Measurements from ENCODE around the gene NOS3.

NOS3 gene

DNA sequence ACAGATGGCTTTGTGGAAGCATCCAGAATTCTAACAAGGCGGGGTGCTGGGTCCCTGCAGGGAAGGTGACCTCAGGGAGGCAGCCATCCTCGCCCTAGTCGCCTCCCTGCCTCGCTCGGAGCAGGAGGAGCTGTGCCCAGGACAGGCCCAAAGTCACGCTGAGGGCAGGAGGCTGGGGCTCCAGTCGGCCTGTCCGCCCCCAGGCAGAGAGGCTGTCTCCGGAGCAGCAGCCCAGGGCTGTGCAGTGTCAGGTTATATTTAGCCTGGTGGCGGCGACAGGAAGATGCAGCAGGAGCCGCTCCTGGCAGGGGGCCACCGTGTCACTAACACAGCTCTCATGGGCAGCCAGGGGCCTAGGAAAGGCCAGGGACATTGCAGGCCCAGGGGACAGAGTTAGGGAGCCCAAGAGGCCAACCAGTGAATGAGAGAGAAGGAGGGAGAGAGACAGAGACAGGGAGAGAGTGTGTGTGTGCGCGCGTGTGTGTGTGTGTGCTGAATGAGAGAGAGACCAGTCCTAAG lies 26.2 kb upstream of the NOS3 start:
- no peak for DNase-seq (ENCODE audit: low read depth, low spot score)

DNA sequence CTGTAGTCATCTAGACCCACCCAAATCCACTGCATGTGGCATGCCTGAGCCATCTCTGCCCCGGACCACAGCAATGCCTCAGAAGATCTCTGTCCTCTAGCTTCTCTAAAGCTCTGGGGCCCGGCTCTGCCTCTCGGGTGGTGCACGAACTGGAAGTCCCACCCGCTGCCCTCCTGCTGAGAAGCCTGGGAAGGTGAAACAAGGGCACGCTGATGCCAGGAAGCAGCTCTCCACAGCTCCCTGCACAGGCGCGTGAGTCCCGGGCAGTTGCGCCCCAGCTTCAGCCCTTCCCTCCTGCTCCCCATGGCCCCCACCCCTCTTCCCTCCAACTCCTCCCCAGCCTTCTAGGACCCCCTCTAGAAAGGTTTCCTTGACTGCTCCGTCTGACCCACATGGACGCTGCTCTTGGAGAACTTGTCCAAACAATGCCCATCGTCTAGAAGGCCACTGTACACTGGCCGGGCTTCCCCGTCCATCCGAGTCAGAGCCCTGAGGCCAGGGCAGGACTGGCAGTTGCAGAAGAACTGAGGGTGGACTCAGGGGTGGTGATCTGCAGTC lies 25.5 kb upstream of the NOS3 start:
- no peak for DNase-seq (ENCODE audit: low read depth, low spot score)

DNA sequence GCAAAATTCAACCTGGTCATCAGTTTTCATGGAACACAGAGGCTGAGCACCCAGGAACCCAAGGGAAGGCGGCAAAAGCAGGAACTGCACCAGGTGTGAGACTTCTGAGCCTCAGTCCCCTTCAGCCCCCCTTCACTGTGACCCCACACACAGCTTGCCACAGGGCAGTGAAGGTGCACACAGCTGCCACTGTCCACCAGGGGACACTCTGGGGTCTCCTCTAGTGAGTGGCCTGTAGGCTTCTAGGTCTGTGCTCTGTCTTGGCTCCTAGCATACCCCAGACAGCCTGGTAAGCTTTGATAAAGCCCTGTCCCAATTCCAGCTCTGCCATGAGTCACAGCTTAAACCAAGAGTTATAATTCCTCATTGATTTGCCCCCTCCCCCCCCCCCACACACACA lies 24.8 kb upstream of the NOS3 start:
- no peak for DNase-seq (ENCODE audit: low read depth, low spot score)

DNA sequence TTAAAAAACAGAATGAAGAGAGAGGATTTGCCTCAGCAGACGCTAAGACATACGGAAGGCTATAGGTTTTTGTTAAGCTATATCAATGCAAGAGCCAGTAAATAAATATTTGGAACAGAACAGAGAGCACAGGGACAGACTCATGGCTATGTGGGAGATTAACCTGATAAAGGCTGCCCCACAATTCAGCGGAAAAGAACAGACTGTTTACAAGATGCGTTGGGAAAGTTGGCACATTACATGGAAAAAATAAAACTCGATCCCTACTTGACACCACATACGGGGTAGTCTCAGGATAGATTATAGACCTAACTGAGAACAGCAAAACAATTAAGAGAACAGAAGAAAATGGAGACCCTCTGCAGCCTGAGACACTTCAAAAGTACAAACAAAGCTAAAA lies 23.5 kb upstream of the NOS3 start:
- no peak for DNase-seq (ENCODE audit: low read depth, low spot score)

DNA sequence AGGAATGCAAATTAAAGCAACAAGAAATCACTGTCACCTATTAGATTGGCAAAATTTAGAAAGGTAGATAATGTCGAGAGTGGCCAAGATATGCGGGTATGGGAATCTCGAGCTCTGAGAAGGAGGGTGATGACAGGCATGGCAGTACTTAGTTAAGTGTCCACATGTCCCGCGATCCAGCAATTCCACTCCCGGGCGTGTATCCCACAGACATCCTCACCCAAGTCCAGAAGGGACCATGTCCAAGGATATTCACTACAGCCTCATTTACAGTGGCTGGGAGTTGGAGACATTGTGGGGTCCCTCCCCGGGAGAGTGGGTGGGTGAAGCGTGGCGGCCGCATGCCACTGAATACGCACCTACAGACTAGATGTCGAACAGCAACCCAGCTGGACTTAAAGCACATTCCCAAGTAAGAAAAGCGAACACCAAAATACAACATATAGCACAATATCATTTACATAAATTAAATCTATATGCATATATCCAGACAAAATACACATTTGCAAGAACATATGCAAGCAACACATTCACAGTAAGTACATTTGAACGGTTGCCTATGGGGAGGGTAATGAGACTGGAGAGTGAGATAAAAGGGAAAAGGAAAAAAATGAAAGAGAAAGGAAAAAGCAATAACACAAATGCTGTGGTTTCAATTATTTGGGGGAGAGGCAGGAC lies 22.6 kb upstream of the NOS3 start:
- no peak for DNase-seq (ENCODE audit: low read depth, low spot score)

DNA sequence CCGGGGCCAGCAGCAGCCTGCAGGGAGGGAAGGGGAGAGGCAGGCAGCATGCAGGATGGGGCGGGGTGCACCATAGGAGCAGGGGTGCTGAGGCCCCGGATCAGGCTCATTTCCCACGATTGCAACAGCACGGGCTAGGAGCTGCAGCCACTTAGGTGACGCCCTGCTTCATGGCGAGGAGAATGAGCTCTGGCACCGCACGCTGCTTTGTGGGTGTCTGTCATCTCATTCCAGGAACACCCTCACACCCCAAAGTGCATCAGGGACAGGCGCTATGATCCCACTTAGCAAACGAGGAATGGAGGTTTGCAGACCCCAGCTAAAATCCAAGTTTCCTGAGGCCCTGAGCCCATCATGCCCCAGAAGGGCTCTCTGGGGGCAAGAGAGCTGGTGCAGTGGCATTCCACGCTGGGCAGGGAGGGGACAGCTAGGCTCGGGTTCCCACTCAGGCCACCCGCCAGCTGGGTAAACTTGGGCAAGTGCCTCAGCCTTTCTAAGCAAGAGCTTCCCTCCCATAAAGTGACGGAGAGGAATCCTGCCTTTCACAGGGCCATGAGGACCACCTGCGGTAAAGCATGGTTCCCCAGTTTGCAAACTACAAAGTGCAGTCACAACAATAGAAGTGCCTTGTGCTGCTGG lies 22.0 kb upstream of the NOS3 start:
- no peak for DNase-seq (ENCODE audit: low read depth, low spot score)

DNA sequence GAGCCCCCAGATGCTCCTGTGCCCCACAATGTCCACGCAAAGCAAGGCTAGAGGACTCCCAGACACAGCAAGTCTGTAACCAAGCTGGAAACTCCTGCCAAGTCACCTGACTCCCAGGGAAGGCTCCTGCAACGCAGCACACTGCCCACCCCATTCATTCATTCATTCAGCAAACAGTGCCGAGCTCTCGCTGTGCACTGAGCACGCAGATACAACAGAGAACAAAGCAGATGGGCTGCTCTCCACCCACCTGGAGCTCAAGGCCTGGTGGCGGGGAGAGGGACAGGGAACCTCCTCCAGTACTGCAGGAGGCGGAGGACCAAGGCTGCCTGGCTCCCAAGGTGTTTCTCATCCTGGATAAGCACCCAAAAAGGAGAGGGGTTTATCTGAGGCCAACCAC lies 21.3 kb upstream of the NOS3 start:
- DNase-seq (ENCODE audit: low read depth, low spot score), result no peak

DNA sequence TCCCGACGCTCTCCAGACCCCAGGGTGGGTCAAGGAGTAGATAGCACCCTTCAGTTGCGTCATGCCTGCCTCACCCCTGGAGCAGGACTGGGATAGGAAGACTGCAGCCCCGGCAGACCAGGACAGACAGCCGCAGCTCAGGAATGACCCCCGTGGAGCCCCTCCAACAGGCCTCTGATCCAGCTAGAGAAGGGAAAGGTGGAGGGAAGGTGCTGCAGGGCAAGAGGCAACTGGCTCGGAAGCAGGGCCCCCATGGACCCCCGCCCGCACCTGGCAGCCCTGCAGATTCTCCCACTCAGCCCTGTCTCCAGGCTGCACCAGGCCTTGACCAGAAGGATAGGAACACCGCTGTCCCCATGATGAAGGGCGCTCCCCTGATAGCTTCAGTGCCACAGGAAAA lies 20.4 kb upstream of the NOS3 start:
- DNase-seq (ENCODE audit: low read depth, low spot score), result no peak

DNA sequence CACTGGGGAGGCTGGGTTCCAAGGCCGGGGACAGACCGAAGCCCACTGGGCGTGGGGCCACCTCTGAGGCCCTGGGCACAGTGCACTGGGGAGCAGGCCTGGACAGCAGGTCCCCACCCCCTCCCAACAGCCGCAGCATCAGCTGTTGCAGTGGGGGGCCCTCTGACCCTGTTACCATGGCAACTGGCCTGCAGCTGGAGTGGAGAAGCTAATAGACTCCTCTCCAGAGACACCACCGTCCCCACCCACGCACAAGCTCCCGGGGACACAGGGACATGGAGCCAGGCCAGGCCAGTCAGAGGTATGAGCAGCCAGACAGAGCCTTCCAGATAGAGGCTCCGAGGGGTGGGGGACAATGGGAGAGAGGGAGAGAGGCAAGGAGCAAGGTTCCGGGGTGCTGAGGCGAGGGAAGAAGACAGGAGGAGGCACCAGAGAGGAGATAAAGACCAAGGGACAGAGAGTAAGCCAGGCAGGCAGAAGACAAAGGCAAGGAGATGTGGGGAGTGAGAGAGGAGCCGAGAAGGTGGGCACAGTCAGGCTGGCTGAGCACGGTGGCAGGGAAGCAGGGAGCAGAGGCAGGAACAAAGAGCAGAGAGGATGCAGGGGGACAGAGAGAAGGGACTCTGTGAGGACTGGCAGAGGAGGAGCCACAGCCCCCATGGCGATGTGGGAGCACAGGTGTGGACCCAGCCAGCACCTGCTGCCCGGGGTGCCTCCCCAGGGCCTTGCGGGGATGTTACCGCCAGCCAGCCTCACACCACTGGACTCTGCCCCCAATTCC lies 19.4 kb upstream of the NOS3 start:
- DNase-seq (ENCODE audit: low read depth, low spot score), result no peak

DNA sequence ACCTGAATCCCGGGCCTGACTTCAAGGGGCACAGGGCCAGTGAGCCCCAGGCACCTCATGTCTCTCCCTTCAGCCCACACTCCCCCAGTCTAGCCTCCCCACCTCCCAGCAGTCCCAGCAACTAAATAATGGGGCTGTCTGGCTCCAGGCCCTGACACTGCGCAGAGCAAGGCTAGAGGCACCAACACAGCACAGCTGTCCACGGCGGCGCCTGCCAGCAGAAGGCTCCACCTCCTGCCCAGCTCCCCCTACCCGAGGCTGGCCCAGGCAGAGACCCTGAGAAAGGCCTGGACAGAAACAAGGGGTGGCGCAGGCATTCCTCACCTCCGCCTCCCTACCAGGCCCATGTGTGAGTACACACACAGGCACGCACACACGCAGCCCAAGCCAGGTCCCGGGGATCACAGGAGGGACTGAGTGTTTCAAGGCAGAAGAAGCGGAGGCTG lies 18.8 kb upstream of the NOS3 start:
- no peak for DNase-seq (ENCODE audit: low read depth, low spot score)

DNA sequence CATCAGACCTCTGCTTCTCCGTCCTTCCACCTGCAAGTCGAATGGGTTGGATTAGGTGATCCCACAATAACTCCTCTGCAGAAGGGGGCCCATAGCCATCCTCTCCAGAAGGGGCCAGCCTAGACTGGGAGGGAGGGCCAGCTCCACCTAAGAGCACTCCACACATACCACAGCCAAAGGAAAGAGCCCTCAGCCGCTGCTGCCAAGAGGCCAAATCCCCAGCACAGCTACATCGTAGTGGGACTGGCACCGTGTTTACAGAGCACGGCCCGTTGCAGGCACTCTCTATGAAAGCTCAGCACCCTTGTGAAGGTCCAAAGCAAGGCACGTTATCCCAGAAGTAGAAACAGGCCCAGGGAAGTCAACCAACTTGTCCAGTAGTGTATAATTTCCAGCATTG lies 18.1 kb upstream of the NOS3 start:
- DNase-seq (ENCODE audit: low read depth, low spot score), result no peak

DNA sequence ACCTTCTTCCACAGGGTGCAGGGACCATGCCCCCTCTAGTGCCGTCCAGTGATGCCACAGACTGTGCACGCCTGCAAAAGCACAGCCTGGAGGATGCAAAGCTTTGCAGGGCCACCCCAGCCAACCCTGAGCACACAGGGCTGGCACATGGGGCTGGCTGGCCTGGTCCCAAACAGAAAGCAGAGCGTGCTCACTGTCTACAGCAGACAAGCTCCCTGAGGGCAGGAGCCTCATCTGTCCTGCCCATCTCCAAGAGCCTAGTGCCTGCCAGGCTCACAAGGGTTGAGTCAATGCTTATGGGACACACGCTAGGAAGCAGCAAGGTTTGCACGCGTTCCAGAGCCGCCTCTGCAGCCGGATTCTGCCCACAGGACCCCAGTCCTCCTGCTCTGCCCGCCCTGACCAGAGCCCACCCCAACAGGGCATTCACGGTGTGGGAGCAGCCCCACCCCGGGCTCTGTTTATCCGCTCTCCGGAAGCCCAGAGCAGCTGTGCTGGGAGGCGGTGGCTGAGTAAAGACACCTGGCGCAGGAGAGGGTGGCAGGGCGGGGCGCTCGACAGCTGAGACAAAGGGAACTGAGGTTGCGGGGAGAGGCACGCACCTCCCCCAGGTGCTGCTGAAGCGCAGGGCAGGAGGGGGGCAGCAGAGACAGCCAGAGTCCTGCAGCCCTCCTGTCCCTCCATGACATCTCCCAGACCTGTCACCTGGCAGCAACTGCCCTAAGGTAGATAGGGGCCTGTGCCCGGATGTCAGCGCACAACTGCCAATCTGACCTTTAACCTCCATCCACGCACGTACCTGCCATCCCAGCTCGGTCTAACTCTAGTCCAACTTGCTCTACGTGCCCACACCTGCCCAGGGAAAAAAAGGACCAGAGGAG lies 17.0 kb upstream of the NOS3 start:
- DNase-seq (ENCODE audit: low read depth, low spot score), result no peak

DNA sequence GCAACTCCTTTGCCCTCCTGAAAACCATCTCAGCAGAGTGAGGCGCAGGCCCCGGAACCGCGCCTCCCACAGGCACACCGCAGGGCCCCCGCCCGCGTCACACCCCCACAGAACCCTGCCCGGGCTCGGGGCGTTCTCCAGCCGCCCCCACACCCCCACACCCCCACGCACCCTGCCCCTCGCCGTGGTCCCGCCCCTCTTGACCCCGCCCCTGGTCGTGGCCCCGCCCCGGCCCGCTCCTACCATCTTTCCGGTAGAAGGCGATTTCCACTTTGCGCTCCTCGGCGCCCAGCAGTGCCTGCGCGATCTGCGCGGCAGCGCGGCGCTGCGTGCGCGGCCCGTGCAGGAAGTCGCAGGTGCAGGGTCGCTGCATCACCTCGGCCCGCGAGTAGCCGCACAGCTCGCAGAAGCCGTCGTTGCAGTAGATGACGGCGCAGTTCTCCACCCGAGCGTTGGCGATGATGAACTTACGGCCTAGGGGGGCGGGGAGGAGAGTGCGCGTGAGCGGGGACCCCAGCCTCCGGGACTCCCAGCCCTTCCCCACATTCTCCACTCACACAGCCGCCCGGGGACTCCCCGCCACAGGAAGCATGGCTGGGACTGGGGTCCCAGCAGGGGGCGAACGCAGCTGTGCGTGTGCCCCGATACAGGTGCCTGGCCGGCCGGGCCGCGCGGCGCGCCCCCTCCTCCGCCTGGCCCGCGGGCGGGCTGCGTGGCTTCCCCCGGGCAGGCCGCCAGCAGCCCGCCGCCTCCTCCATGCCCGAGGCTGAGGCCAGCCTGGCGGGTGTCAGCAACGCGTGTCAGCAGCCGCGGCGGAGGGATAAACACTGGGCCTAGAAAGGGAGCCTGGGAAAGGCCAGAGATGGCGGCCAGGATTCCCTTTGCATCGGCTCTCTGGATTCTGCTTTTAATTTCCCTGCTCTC lies 16.1 kb upstream of the NOS3 start:
- peak; percentile 43 for DNase-seq (ENCODE audit: low read depth, low spot score)

DNA sequence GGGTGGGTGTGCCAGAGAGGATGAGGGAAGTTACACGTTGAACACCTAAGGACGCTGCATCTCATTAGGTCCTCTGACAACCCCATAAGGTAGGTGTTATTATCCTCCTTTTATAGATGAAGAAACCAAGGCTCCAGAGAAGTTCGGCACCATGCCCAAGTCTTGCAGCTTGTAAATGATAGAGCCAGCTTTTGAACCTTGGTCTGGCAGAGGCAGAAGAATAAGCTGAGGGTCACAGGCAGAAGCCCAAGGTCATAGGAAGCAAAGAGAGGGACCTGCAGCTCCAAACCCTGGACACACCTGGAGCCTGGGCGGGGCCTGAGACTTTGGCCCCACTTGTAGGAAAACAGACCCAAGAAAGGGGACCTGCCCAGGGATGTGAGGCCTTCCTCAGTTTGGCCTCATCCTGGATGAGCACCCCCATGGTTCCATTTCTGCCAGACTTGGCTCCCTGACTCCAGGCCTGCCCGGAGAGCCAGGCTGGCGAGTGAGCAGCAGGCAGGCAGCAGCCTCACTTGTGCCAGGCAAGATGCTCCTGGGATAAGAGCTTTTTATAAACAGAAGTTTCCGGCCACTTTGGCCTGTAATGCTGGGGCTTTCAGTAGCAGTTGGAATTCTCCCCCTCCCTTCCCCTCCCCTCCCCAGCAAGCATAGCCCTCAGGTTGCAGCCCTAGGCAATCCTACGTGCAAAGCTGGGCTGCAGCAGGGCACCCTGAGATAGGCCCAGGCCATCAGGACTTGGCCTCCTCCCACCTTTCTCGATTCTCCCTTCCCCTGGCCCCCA lies 15.1 kb upstream of the NOS3 start:
- DNase-seq (ENCODE audit: low read depth, low spot score), result no peak

DNA sequence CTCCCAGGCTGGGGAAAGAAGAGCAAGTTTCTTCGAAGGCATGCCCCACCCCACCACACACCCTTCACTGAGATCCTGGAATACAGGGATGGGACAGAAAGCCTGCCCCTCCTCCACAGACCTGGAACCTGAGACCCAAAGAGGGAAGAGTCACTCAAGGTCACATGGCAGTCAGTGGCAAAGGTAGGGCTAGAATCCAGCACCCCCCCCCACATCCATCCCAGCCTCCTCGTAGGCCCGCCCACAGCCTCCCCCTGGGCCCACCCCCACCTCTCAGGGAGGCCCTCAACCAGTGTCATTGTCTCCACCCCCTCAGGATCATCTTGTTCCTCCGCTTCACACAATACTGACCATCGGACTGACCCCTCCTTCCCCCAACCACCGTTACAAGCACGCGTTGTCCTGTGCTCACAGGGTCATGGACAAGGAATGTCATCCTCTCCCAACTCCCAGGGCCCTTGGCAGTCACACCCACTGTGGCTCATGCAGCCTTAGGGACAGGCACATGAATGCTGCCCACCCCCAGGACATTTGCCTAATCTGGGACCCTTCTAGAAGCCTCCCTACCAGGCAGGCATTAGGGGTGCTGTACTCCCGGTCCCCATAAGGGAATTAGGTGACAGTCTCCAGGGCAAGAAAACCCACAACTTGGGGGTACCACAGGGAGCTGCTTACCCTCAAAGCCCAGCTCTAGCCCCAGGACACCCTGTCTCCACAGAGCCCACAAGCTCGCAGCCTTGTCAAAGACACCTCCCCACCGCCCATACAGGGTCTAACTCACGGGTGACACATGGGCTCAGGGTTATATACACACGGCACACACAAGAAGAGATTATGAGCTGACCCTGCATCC lies 14.1 kb upstream of the NOS3 start:
- DNase-seq (ENCODE audit: low read depth, low spot score), result no peak

DNA sequence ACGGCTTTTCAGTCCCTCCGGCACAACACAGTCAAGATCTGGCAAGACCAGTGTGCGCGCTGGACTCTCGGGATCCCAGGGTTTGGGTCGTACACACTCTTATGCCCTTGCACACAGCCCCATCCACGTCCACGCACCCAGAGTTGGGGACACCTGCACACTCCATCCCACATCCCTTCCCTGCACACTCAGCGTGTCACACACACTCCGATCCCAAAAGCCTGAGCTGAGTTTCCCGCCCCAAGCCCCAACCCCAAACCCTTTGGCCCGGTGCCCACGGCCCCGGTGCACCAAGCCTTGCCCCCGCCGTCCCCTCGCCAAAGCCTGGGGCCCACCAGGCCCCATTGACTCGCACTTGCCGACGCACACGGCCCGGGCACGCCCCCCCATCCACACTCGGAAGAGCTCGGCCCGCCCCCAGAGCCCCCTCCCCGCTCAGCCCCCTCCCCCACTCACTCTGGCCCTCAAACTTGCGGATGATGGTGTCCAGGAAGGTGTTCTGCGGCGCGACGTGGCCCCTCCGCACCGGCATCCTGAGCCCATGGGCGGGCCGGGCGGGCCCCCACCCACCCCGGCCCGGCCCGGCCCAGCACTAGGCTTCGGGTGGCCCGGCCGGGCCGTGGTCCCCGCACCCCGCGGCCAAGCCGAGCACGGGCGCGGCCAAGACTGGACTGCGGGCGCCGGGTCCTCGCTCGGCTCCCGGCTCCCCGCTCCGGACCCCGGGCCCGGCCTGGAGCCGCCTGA lies 13.3 kb upstream of the NOS3 start:
- no peak for DNase-seq (ENCODE audit: low read depth, low spot score)

DNA sequence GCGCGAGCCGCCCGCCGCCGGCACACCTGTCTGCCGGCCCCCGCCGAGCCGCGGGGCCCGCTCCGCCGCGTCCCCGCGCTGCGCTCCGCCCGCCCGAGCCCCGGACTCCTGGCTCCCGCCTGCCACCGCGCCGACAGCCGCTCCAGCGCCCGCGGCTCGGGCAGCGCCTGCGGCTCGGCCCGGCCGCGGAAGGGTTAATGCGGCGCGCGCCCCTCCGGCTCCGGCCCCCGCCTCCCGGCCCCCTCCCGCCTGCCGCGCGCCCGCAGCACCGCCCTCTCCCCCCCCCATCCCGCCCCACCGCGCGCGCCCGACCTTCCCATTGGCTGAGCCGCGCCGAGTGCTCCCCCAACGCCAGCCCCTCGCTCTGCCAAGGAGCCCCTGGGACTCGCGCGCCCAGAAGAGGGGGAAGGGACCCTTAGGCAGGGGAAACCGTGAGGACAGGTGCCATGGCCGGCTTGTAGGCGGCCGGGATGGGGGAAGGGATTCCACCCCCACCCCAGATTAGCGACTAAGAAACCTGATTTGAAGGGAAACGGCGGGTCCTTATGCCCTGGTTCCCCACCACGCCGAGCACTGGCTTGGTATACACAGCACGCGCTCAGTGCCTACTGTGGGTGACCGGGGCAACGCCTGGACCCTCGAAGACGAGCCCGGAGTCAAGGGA lies 12.6 kb upstream of the NOS3 start, which contains the start of gene KCNH2:
KCNH2 (minus strand) TSS at position 196 of the 664 bp plus-strand sequence. CDS start 408 bp downstream, outside the sequence.
- DNase-seq (ENCODE audit: low read depth, low spot score), result peak; percentile 44

All from astrocyte of the hippocampus (primary cell).